Hematopoietic multipotent progenitor cell treated with erythropoietin and hydrocortisone succinate and interleukin-3 and kit ligand, for 4 days (in vitro differentiated cells): ENCODE data around the gene HIPK2.

Experiments
- DNase-seq: peaks from one replicate; pipeline ENCODE4 v3.0.0-alpha.2; 2015

The HIPK2 gene

GRCh38 chr7:139525239-139525638 lies 252.6 kb downstream of the HIPK2 start:
- DNase-seq: no peak

DNA sequence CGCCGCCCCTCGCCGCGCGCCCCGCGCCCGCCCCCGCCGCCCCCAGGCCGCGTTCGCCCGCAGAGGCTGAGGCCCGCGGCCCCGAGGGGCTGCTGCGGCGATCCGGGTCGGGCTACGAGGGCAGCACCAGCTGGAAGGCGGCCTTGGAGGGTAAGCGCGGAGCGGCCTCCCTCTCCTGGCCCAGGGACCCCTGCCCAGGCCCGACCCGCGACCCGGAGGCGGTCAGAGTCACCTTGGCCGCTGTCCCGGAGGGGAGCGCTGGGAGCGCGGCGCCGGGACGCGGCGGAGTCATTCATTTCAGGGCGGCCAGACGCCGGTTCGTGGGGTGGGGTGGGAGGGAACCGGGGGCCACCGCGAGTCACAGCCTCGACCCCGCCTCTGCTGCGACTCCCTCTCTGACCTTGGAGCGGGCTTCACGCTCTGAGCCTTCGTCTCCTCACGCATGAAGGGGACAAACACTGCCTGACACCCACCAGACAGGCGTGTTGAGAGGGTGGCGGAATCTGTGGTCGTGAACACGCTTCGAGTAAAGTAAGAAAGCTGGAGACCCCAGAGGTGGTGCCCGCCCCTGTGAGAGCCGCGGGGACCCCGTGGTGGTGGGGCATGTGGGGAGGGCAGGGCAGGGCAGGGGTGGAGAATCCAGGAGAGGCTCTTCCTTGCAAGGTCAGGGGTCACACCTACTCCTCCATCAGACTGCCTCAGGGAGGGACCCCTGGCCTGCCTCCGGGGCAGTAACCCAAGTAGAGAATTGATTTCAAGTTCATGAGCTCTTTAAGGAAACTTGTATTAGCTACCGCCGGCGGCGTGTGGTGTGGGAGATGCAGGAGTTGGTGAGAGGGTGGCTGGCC lies 253.6 kb downstream of the HIPK2 start:
- no peak for DNase-seq

- peak; percentile 24 for DNase-seq
Observed at GRCh38 chr7:139523199-139523941, 254.4 kb downstream of the HIPK2 start, which contains the start of gene CLEC2L. CLEC2L (plus strand) TSS chr7:139523685; CDS start chr7:139523928, 243 bp downstream.

- no peak for DNase-seq
Observed at GRCh38 chr7:139522830-139523198, 255.0 kb downstream of the HIPK2 start.

GRCh38 chr7:139521439-139521838 lies 256.4 kb downstream of the HIPK2 start:
- DNase-seq: no peak

DNA sequence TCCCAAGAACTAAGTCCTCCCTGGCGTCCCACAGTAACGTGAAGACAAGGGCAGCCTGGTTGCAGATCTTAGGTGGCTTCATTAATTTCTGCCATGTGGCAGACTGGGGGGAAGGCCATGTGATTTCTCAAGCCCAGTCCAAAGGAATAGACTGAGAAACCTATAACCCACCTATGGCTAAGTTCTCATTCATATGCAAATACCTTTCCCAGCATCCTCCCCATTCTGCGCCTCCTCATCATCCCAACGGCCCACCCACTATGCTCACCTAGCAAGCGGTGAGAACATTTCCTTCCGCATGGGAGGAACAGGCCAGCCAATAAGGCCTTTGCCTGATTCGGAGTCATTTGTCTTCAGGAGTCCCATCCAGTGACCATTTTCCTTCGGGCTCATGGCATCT lies 262.5 kb downstream of the HIPK2 start:
- DNase-seq: no peak
